BLaER1 (cell line): ENCODE measurements around the gene CADM1.

ENCODE experiments used
- H3K27ac ChIP-seq: shearing (Covaris generic); formaldehyde crosslinking; 2 replicates; pipeline ENCODE4 v1.8.1; 2022
- H3K27me3 ChIP-seq: shearing (Covaris generic); formaldehyde crosslinking; 2 replicates; pipeline ENCODE4 v1.8.1; 2022
- H3K36me3 ChIP-seq: shearing (Covaris generic); formaldehyde crosslinking; 2 replicates; pipeline ENCODE4 v1.8.1; 2022
- H3K4me1 ChIP-seq: shearing (Covaris generic); formaldehyde crosslinking; 2 replicates; pipeline ENCODE4 v1.8.1; 2022
- H3K4me2 ChIP-seq: shearing (Covaris generic); formaldehyde crosslinking; 2 replicates; pipeline ENCODE4 v1.8.1; 2022
- H3K4me3 ChIP-seq: shearing (Covaris generic); formaldehyde crosslinking; 2 replicates; pipeline ENCODE4 v1.8.1; 2022
- H3K9ac ChIP-seq: shearing (Covaris generic); formaldehyde crosslinking; 2 replicates; pipeline ENCODE4 v1.8.1; 2022
- H3K9me3 ChIP-seq: shearing (Covaris generic); formaldehyde crosslinking; 2 replicates; pipeline ENCODE4 v1.8.1; 2022
- H4K20me1 ChIP-seq: shearing (Covaris generic); formaldehyde crosslinking; 2 replicates; pipeline ENCODE4 v1.8.1; 2022
- Cebpa-rat ChIP-seq: shearing (Covaris generic); IDR thresholded peaks from 2 replicates; pipeline ENCODE4 v1.8.1; 2022

Gene CADM1

DNA sequence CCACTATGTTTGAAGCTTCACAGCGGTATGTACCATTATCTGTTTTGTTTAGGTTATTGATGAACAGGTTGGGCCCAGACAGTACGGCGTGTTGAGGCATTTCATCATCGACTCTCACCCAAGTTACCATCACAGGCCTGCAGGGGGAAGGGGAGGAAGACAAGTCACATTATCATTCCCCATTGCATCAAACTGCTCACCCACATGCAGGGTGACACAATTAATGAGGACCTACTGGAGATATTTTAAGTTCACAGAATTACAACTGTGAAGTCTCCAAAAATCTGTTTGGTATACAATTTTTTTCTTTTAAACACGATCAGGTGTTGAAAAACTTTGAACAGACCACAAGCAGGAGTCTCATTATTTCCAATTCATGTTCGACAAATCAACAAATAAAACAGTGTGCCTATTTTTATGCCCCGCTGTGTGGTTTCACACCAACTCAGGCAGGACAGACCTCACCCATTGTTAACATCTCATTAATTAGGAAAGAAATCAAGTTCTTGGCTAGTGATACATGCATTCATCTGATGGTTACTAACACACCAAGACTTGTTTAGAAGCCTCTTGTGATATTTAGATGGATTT, 289.5 kb downstream of the CADM1 start:
- Histone ChIP-seq H3K4me1 (peaks cover 33% of the 10 kb centered on the region), H3K27ac (no peak overlapping the region), H3K36me3 (no peaks in the 10 kb centered on the region), H4K20me1 (no peaks in the 10 kb centered on the region), H3K27me3 (no peaks in the 10 kb centered on the region), H3K4me3 (no peak overlapping the region), H3K9ac (no peak overlapping the region), H3K9me3 (no peaks in the 10 kb centered on the region), H3K4me2 (peak overlapping the region; percentile 12; the same call in 1 of the 2 replicates)
- no peak for TF ChIP-seq Cebpa-rat

DNA sequence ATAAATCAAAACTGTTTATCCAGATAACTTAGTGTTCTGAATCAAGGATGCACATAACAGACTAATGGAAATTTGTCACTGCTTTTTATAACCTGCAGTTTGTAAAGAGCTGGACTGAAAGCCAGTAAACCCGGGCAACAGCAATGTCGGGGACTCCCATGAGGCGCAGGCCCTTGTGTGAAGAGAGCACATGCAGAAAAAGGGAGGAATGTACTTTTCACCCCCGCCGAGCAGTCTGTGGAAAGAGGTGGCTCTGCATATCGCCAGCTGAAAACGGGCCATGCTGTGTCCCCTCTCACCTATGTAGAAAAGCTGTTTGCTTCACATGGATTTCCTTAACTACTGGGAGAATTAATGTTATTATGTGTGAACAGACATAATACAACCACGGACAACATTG, 291.2 kb downstream of the CADM1 start:
- H3K36me3 ChIP-seq: no peaks in the 10 kb centered on the region
- peaks cover 17% of the 10 kb centered on the region for H3K4me1 ChIP-seq
- no peak for TF ChIP-seq Cebpa-rat
- no peak overlapping the region for H3K4me2 ChIP-seq
- no peaks in the 10 kb centered on the region for H3K27me3 ChIP-seq
- no peak overlapping the region for H3K9ac ChIP-seq
- H3K27ac ChIP-seq: no peak overlapping the region
- no peaks in the 10 kb centered on the region for H3K9me3 ChIP-seq
- H4K20me1 ChIP-seq: no peaks in the 10 kb centered on the region
- H3K4me3 ChIP-seq: no peak overlapping the region

DNA sequence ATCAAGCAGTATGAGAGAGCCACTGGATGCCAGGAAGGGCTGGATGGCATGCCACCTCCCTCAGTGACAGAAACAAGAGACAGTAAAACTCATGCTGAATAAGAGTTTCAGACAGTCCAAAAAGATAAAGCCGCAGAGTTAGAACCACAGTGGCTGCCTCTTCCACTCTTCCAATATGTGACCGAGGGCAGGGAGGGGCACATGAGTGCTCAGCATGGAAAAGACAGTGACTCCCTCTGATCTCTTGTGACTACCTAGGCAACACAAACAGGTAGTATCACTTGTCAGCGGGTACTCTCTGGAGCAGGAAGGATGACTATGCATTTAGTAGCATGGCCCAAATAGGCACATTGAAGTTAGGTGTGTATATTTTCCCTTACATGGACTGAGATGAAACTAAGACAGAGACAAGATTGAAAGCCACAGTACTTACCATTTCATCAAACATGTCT, 295.4 kb downstream of the CADM1 start:
- Histone ChIP-seq H3K27me3 (no peaks in the 10 kb centered on the region), H3K9me3 (no peaks in the 10 kb centered on the region), H3K27ac (no peak overlapping the region), H3K4me2 (no peak overlapping the region), H4K20me1 (no peaks in the 10 kb centered on the region), H3K9ac (no peak overlapping the region), H3K36me3 (no peaks in the 10 kb centered on the region), H3K4me3 (no peak overlapping the region), H3K4me1 (no peaks in the 10 kb centered on the region)
- TF ChIP-seq Cebpa-rat: no peak

DNA sequence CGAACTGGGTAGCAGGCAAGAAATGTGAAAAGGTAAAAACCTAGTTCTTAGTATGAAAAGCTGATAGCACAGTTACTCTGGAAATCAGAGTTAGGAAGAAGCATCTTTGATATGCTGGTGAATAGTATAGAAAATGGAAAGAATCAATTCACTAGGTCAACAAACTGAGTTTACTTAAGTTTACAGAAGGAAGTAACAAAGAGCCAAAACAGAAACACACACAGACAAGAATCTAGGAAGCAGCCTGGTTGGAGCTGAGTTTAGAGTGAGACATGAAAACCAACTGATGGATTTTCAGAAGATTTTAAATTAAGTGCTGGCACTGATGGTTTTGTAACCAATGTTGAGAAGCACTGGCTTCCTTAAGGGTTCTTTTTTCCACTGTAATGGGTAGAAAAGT, 296.3 kb downstream of the CADM1 start:
- no peaks in the 10 kb centered on the region for H3K9me3 ChIP-seq
- H3K4me3 ChIP-seq: no peak overlapping the region
- no peaks in the 10 kb centered on the region for H3K36me3 ChIP-seq
- H3K4me2 ChIP-seq: no peak overlapping the region
- H3K27me3 ChIP-seq: no peaks in the 10 kb centered on the region
- no peak for TF ChIP-seq Cebpa-rat
- H4K20me1 ChIP-seq: no peaks in the 10 kb centered on the region
- H3K9ac ChIP-seq: no peak overlapping the region
- no peaks in the 10 kb centered on the region for H3K4me1 ChIP-seq
- H3K27ac ChIP-seq: no peak overlapping the region

DNA sequence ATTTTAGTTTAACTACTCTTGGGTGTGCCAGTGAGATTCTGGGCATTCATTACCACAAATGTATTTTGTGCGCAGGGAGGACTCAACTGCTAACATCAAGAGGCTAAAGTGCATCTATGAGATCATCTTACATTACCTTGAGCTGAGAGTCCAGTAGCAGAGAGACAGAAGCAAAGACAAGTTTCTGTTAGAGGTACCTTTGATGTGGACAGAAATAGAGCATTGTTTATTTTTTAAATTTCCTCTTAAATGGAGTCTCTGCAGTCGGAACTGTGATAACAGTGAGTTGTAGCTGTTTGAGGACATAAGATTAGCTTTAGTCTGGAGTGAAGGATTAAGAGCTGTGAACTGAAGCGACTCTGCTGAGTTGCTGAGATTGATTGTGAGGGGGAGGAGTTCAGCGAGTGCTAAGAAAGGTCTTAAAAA, 297.0 kb downstream of the CADM1 start:
- Histone ChIP-seq H3K36me3 (no peaks in the 10 kb centered on the region), H3K27me3 (no peaks in the 10 kb centered on the region), H4K20me1 (no peaks in the 10 kb centered on the region), H3K4me1 (no peaks in the 10 kb centered on the region), H3K9ac (no peak overlapping the region), H3K4me2 (no peak overlapping the region), H3K27ac (no peak overlapping the region), H3K9me3 (no peaks in the 10 kb centered on the region), H3K4me3 (no peak overlapping the region)
- no peak for TF ChIP-seq Cebpa-rat

DNA sequence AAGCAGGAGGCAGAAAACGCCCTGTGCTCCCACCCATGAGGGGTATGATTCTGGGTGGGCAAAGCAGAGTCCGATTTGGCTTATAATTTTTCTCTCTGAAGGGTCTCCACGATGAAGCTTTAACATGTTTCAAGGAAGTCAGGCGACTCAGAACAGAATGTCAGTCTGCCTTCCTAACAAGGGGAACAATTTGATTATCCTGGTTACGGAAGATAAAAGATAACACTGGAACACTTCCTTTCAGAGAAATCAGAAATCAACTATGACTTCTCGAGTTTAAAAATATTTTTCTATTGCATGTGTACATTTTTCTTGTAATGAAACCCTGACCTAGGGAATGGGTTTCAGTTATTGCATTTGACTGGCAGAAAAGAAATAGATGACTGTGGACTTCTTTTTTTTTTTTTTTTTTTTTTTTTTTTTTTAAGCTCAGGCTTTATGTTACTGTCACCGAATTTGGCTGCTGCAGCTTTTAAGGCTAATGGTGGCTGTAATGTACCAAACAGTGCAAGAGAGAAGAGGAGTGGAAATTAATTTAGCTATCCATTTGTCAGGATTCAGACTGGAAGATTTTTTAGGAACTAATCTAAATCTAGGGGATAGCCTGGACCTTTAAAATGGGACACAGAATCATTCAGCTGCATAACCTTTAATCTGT, 297.7 kb downstream of the CADM1 start:
- Histone ChIP-seq H3K27ac (no peak overlapping the region), H3K27me3 (no peaks in the 10 kb centered on the region), H3K9ac (no peak overlapping the region), H3K4me3 (no peak overlapping the region), H3K36me3 (no peaks in the 10 kb centered on the region), H3K4me1 (no peaks in the 10 kb centered on the region), H3K4me2 (no peak overlapping the region), H3K9me3 (no peaks in the 10 kb centered on the region), H4K20me1 (no peaks in the 10 kb centered on the region)
- TF ChIP-seq Cebpa-rat: no peak

DNA sequence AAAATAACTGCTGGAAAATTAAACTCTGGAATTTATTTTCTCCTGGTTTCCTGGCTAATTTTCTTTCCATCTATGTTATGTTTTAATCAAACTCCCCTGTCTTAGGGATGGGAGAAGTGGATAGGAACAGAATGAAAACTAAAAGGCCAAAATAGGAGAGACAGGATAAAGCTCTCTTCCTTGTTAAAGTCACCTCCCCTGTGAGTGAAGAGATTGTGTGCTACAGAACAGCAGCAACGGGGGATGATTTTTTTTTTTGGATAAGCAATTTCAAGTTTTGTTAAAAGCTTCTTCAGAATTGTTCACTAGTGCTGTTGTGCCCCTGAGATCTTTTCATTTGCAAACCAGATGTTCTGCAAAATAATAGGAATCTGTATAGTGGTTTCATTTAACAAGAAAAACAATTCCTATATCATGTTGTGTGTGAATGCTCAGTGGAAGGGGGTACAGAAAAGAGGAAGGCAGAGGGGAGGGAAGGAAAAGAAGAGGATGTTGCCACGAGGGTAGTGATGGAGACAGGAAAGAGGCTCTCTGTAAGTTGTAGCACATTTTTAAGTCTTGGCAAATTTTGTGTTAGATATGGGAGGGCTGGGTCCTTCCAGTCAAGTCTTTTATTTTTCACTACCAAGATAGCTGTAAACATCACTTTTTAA, 301.2 kb downstream of the CADM1 start:
- TF ChIP-seq Cebpa-rat: no peak
- Histone ChIP-seq H3K27ac (no peak overlapping the region), H3K36me3 (no peaks in the 10 kb centered on the region), H3K4me1 (no peaks in the 10 kb centered on the region), H4K20me1 (no peaks in the 10 kb centered on the region), H3K9ac (no peak overlapping the region), H3K27me3 (no peaks in the 10 kb centered on the region), H3K4me3 (no peak overlapping the region), H3K9me3 (no peaks in the 10 kb centered on the region), H3K4me2 (no peak overlapping the region)

DNA sequence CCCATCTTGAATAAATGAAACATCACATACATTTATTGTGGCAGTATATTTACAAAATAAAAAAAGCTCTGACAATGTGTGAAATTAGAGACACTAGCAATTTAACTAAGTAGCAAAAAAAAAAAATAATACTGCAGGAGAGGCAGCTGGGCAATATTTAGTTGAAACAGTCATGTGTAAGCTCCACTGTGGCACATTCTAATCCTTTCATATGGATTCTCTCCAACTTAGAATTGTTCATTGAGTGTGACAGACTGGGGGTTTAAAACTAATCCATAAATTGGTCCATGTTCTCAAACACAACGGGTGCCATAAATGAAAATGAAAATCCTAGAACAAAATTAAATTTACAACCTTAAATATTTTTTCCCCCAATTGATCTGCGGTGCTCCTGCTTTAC, 302.1 kb downstream of the CADM1 start:
- H3K4me2 ChIP-seq: no peak overlapping the region
- H3K27me3 ChIP-seq: no peaks in the 10 kb centered on the region
- no peak overlapping the region for H3K4me3 ChIP-seq
- no peaks in the 10 kb centered on the region for H3K36me3 ChIP-seq
- no peak for TF ChIP-seq Cebpa-rat
- no peaks in the 10 kb centered on the region for H3K4me1 ChIP-seq
- H3K27ac ChIP-seq: no peak overlapping the region
- H3K9me3 ChIP-seq: no peaks in the 10 kb centered on the region
- no peak overlapping the region for H3K9ac ChIP-seq
- no peaks in the 10 kb centered on the region for H4K20me1 ChIP-seq

DNA sequence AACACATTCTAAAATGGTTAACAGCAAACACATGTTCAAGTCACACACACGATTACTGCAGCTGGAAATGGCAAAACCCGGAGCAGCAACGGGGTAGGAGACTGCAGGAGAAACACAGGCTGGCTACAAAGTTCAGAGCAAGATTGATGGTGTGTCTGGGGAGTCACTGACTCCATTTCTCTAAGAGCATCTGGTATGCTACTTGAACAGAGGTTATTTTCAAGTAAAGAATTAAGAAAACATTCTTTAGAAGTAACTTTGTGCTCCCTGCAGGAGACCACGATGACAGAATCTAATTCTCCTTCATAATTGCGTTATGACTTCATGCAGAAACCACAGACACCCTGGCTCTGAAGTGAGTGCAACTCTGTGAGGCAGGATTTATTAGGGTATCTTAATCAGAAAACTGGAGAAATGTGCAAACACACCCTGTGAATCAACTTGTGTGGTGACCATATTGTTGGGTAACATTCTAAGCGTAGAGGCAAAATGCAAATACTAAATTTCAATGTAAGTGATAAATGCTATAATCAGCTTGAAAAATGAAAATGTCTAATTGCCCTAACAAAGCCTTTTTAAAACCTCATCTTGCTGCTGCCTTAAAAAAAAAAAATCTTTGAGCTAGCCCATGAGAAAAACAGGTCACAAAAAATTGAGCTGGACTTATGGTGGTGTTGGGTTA, 303.0 kb downstream of the CADM1 start:
- TF ChIP-seq Cebpa-rat: no peak
- Histone ChIP-seq H3K9ac (no peak overlapping the region), H3K9me3 (no peaks in the 10 kb centered on the region), H3K27me3 (no peaks in the 10 kb centered on the region), H3K4me3 (no peak overlapping the region), H4K20me1 (no peaks in the 10 kb centered on the region), H3K36me3 (no peaks in the 10 kb centered on the region), H3K27ac (no peak overlapping the region), H3K4me1 (no peaks in the 10 kb centered on the region), H3K4me2 (no peak overlapping the region)
